ENCODE data around the gene B2M.
A peak's percentile ranks its signal among the peaks of the same experiment; 100 is the strongest.

B2M gene

GRCh38 chr15:44711743-44712345 lies 527 bp downstream of the B2M start:
- Histone ChIP-seq H3K9me3 (replicated peaks; ENCODE audit: insufficient read depth, low read length) (no peaks in the 10 kb centered on the region), H3K79me2 (ENCODE audit: low read length) (peaks cover 58% of the 10 kb centered on the region), H3K27me3 (replicated peaks; ENCODE audit: insufficient read depth, low read length) (no peaks in the 10 kb centered on the region), H3K9ac (ENCODE audit: low read length) (peak overlapping the region; percentile 97), H4K20me1 (ENCODE audit: insufficient read depth, low read length) (peaks cover 44% of the 10 kb centered on the region), H3K4me3 (ENCODE audit: low read length) (peak overlapping the region; percentile 97), H3K36me3 (replicated peaks; ENCODE audit: insufficient read depth, low read length) (peaks cover 18% of the 10 kb centered on the region), H2AFZ (ENCODE audit: low read length) (no peak overlapping the region), H3K4me1 (ENCODE audit: low read length) (peaks cover 42% of the 10 kb centered on the region), H3F3A (ENCODE audit: insufficient read depth, low read length) (peaks cover 52% of the 10 kb centered on the region), H3K9me2 (replicated peaks; ENCODE audit: insufficient read depth, low read length) (no peaks in the 10 kb centered on the region), H3K27ac (ENCODE audit: low read length) (peak overlapping the region; percentile 97), H3K4me2 (ENCODE audit: low read depth, low read length) (peak overlapping the region; percentile 75)
- DNase-seq: peak; percentile 43
- TF ChIP-seq EZH2 (optimal IDR thresholded peaks at IDR 0.05; ENCODE audit: low read depth, low read length) (no peak), CTCF (IDR thresholded peaks at IDR 0.05; ENCODE audit: low read length) (no peak), EZH2phosphoT487 (IDR thresholded peaks at IDR 0.05; ENCODE audit: low read length) (no peak)

- TF ChIP-seq EZH2phosphoT487 (IDR thresholded peaks at IDR 0.05; ENCODE audit: low read length): no peak
- TF ChIP-seq EZH2 (optimal IDR thresholded peaks at IDR 0.05; ENCODE audit: low read depth, low read length): no peak
- no peak for TF ChIP-seq CTCF (IDR thresholded peaks at IDR 0.05; ENCODE audit: low read length)
- Histone ChIP-seq H3K4me1 (ENCODE audit: low read length) (peaks cover 48% of the 10 kb centered on the region), H3K27ac (ENCODE audit: low read length) (peak overlapping the region; percentile 97; the same call in 1 of the 2 replicates), H3K79me2 (ENCODE audit: low read length) (peaks cover 60% of the 10 kb centered on the region), H3K9me2 (replicated peaks; ENCODE audit: insufficient read depth, low read length) (no peaks in the 10 kb centered on the region), H3K27me3 (replicated peaks; ENCODE audit: insufficient read depth, low read length) (no peaks in the 10 kb centered on the region), H2AFZ (ENCODE audit: low read length) (no peak overlapping the region), H4K20me1 (ENCODE audit: insufficient read depth, low read length) (peaks cover 44% of the 10 kb centered on the region), H3K4me2 (ENCODE audit: low read depth, low read length) (peak overlapping the region; percentile 75), H3K9ac (ENCODE audit: low read length) (peak overlapping the region; percentile 97), H3F3A (ENCODE audit: insufficient read depth, low read length) (peaks cover 58% of the 10 kb centered on the region), H3K36me3 (replicated peaks; ENCODE audit: insufficient read depth, low read length) (peaks cover 25% of the 10 kb centered on the region), H3K4me3 (ENCODE audit: low read length) (peak overlapping the region; percentile 97), H3K9me3 (replicated peaks; ENCODE audit: insufficient read depth, low read length) (no peaks in the 10 kb centered on the region)
- DNase-seq: peak; percentile 87
These were observed 1.2 kb downstream of the B2M start for GRCh38 chr15:44712346-44713005.

GRCh38 chr15:44713006-44713966 lies 2.0 kb downstream of the B2M start:
- peak overlapping the region; percentile 97; the same call in 1 of the 2 replicates for H3K27ac ChIP-seq (ENCODE audit: low read length)
- no peaks in the 10 kb centered on the region for H3K9me3 ChIP-seq (replicated peaks; ENCODE audit: insufficient read depth, low read length)
- TF ChIP-seq CTCF (IDR thresholded peaks at IDR 0.05; ENCODE audit: low read length) (peak; percentile 41), EZH2 (optimal IDR thresholded peaks at IDR 0.05; ENCODE audit: low read depth, low read length) (no peak), EZH2phosphoT487 (IDR thresholded peaks at IDR 0.05; ENCODE audit: low read length) (no peak)
- no peaks in the 10 kb centered on the region for H3K27me3 ChIP-seq (replicated peaks; ENCODE audit: insufficient read depth, low read length)
- peaks cover 60% of the 10 kb centered on the region for H3K79me2 ChIP-seq (ENCODE audit: low read length)
- peak overlapping the region; percentile 75 for H3K4me2 ChIP-seq (ENCODE audit: low read depth, low read length)
- DNase-seq: peak; percentile 18
- H3K4me1 ChIP-seq (ENCODE audit: low read length): peaks cover 56% of the 10 kb centered on the region
- no peaks in the 10 kb centered on the region for H3K9me2 ChIP-seq (replicated peaks; ENCODE audit: insufficient read depth, low read length)
- peak overlapping the region; percentile 97; the same call in 1 of the 2 replicates for H3K9ac ChIP-seq (ENCODE audit: low read length)
- peaks cover 32% of the 10 kb centered on the region for H3K36me3 ChIP-seq (replicated peaks; ENCODE audit: insufficient read depth, low read length)
- H3K4me3 ChIP-seq (ENCODE audit: low read length): peak overlapping the region; percentile 97
- no peak overlapping the region for H2AFZ ChIP-seq (ENCODE audit: low read length)
- H4K20me1 ChIP-seq (ENCODE audit: insufficient read depth, low read length): peaks cover 44% of the 10 kb centered on the region
- H3F3A ChIP-seq (ENCODE audit: insufficient read depth, low read length): peaks cover 66% of the 10 kb centered on the region

All from MM.1S (cell line).